ENCODE results near the gene DFFB. TPM values are rescaled to one million over a fixed set of nuclear protein-coding genes. Genes with fewer than 3 reads are reported as not detected.

DFFB gene
- total RNA-seq, 1 donor from 2014 or later: 6.2 TPM

- no peak overlapping the region for H3K4me3 ChIP-seq (ENCODE audit: low read depth, low read length)
- no peak for DNase-seq (ENCODE audit: low read depth)
- no peak for TF ChIP-seq CTCF (conservative IDR thresholded peaks at IDR 0.05; ENCODE audit: low read depth, low read length)
Observed at GRCh38 chr1:3903141-3904005, 46.1 kb downstream of the DFFB start.

GRCh38 chr1:3904006-3904842 is 46.9 kb downstream of the DFFB start:
- no peak for DNase-seq (ENCODE audit: low read depth)
- TF ChIP-seq CTCF (conservative IDR thresholded peaks at IDR 0.05; ENCODE audit: low read depth, low read length): no peak
- H3K4me3 ChIP-seq (ENCODE audit: low read depth, low read length): no peak overlapping the region

GRCh38 chr1:3904843-3905185 is 47.5 kb downstream of the DFFB start:
- no peak for DNase-seq (ENCODE audit: low read depth)
- TF ChIP-seq CTCF (conservative IDR thresholded peaks at IDR 0.05; ENCODE audit: low read depth, low read length): no peak
- no peak overlapping the region for H3K4me3 ChIP-seq (ENCODE audit: low read depth, low read length)

- H3K4me3 ChIP-seq (ENCODE audit: low read depth, low read length): no peak overlapping the region
- TF ChIP-seq CTCF (conservative IDR thresholded peaks at IDR 0.05; ENCODE audit: low read depth, low read length): no peak
- no peak for DNase-seq (ENCODE audit: low read depth)
Observed at GRCh38 chr1:3905266-3905952, 48.1 kb downstream of the DFFB start.

GRCh38 chr1:3905953-3906671 is 48.8 kb downstream of the DFFB start:
- TF ChIP-seq CTCF (conservative IDR thresholded peaks at IDR 0.05; ENCODE audit: low read depth, low read length): no peak
- DNase-seq (ENCODE audit: low read depth): no peak
- H3K4me3 ChIP-seq (ENCODE audit: low read depth, low read length): no peak overlapping the region

- no peak overlapping the region for H3K4me3 ChIP-seq (ENCODE audit: low read depth, low read length)
- TF ChIP-seq CTCF (conservative IDR thresholded peaks at IDR 0.05; ENCODE audit: low read depth, low read length): no peak
- no peak for DNase-seq (ENCODE audit: low read depth)
Observed at GRCh38 chr1:3906672-3907020, 49.4 kb downstream of the DFFB start.
